Mammary epithelial cell (primary cell): ENCODE measurements around the gene FGF5.

Experiments
- EZH2 ChIP-seq: IDR thresholded peaks from 2 replicates; pipeline ENCODE4 v1.6.1; 2012; ENCODE audit warnings: low read length, inconsistent platforms, borderline replicate concordance
- TF ChIP-seq, protein P1 (sequence below), 2 donors: IDR thresholded peaks in 1 of 2; conservative IDR thresholded peaks in 1 of 2; 2 replicates each; pipeline ENCODE4 v1.5.1; 2011 to 2012; ENCODE audit warnings: inconsistent platforms in 2 of 2, low read length in 2 of 2, mild to moderate bottlenecking in 2 of 2, control low read depth in 1 of 2, low read depth in 1 of 2; ENCODE audit not compliant: insufficient read depth in 1 of 2; ENCODE audit errors: extremely low read depth in 1 of 2

DNA sequence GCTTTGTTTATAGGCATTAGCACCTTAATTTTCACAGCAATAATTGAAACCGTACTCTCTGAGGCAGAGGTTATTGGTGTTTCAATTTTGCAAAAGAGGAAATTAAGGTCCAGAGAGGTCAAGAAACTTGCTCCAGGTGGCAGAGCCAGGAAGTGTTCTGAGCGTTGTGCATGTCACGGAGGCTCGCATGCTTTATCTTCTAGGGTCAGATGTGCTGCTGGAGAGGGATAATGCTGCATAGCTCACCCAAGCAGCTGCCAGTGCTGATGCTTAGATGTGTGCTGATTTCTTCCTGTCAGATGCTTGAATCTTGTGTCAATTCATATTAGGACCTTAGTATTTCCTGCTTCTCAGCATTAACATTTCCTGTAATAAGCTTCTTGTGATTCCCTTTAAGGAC lies 13.0 kb upstream of the FGF5 start:
- no peak for TF ChIP-seq EZH2
- TF ChIP-seq, protein P1, sequence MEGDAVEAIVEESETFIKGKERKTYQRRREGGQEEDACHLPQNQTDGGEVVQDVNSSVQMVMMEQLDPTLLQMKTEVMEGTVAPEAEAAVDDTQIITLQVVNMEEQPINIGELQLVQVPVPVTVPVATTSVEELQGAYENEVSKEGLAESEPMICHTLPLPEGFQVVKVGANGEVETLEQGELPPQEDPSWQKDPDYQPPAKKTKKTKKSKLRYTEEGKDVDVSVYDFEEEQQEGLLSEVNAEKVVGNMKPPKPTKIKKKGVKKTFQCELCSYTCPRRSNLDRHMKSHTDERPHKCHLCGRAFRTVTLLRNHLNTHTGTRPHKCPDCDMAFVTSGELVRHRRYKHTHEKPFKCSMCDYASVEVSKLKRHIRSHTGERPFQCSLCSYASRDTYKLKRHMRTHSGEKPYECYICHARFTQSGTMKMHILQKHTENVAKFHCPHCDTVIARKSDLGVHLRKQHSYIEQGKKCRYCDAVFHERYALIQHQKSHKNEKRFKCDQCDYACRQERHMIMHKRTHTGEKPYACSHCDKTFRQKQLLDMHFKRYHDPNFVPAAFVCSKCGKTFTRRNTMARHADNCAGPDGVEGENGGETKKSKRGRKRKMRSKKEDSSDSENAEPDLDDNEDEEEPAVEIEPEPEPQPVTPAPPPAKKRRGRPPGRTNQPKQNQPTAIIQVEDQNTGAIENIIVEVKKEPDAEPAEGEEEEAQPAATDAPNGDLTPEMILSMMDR (conservative IDR thresholded peaks at IDR 0.05 in 1 of 2, IDR thresholded peaks at IDR 0.05 in 1 of 2; ENCODE audit: extremely low read depth in 1 of 2, insufficient read depth in 1 of 2, low read depth in 1 of 2, low read length in 2 of 2): no peak
